GM12801 (cell line): ENCODE results near the gene CYTH2.

ENCODE experiments used
- TF ChIP-seq, protein P1 (sequence below): IDR thresholded peaks from one replicate; pipeline ENCODE4 v1.5.1; 2011; ENCODE audit warnings: control low read depth; ENCODE audit not compliant: insufficient read length; ENCODE audit errors: extremely low read depth

Gene CYTH2

DNA sequence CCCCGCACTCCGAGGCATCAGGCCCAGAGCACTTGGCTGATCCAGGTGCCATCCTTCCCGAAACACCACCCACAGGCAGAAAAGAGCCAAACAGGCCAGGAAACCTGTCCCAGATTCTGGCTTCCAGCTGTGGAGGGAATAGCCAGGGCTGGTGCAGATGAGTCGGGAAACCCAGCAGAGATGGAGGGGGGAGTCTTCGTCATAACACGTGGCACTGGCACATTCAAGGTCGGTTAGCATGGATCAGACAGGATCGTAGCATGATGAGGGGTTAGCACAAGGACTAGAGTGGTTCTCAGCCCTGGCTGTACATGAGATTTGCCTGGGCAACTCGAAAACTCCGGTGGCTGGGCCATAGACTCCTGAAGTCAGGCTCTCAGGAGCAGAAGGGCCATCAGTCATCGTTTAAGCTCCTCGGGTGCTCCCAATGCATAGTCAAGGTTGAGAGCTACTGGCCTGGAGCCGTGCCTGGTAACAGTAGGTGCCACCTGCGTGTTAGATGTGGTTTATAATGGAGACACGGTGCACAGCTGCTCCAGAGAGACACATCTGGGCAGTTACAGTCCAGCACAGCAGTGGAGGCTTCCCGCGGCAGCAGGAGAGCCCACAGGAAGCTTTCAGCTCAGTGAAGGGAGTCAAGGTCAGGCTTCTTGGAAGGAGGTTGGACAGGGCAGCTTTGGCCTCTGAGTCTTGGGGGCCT, 6.3 kb downstream of the CYTH2 start:
- TF ChIP-seq, protein P1, sequence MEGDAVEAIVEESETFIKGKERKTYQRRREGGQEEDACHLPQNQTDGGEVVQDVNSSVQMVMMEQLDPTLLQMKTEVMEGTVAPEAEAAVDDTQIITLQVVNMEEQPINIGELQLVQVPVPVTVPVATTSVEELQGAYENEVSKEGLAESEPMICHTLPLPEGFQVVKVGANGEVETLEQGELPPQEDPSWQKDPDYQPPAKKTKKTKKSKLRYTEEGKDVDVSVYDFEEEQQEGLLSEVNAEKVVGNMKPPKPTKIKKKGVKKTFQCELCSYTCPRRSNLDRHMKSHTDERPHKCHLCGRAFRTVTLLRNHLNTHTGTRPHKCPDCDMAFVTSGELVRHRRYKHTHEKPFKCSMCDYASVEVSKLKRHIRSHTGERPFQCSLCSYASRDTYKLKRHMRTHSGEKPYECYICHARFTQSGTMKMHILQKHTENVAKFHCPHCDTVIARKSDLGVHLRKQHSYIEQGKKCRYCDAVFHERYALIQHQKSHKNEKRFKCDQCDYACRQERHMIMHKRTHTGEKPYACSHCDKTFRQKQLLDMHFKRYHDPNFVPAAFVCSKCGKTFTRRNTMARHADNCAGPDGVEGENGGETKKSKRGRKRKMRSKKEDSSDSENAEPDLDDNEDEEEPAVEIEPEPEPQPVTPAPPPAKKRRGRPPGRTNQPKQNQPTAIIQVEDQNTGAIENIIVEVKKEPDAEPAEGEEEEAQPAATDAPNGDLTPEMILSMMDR = no peak

DNA sequence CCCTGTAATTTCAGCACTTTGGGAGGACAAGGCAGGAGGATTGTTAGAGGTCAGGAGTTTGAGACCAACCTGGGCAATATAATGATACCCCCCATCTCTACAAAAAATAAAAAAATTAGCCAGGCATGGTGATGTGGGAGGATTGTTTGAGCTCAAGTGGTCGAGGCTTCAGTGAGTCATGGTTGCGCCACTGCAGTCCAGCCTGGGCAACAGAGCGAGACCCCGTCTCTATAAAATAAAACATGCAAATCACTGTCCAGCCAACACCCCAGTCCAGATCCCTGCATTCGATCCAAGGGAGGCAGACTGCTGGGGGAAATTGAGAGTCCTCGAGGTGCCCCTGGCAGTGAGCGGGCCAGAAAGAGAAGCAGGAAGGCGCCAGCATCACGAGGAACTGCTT, 7.0 kb downstream of the CYTH2 start:
- TF ChIP-seq, protein P1 = no peak

DNA sequence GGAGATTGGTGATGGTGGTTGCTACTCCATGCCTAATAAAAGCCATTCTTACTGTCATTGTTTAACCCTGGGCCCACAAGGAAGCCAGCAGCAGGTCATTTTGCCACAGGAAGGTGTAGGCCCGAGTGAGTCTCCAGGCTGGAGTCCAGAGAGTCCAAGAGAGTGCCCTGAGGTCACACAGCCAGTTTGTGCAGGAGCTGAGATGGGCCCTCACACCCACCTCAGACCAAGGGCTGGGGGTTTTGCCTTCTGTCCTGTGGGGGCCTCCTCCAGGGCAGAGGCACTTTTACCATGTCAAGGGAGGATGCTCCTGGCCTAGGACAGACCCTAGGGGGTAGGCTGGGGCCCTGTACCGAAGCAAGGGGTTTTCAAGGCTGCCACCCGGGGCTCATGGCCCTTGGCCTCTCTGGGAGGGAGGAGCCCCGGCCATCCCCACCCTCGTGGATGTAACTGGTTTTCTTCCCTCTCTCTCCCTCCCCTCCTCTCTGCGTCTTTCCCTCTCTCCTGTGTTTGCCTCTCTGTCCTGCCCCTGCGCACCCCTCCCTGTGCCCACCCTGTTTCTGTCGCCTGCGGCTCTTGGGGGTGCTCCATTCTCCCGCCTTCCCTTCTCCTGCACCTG, 8.0 kb downstream of the CYTH2 start:
- TF ChIP-seq, protein P1 = no peak

DNA sequence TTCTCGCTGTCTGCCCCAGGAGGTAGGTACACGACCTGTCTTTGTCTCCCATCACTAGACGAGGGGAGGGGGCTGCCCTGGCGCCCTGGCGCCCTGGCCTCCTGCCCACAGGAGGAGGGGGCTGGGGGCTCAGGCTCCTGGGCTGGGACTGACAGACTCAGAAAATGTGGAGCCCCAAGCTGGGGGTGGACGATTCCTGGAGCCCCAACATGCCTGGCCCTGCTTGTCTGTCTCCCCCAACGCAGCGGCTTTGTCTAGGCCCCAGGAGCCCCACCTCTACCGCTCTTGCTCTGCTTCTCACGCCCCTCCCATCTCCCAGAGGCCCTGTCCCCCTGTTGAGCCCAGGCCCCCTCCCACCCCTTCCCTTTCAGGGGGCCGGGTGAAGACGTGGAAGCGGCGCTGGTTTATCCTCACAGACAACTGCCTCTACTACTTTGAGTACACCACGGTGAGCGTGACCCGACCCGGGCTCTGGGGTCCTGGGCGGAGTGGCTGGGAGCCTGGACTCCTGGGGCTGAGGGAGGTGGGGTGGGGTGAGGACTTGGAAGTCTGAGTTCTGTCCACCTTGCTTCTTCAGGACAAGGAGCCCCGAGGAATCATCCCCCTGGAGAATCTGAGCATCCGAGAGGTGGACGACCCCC, 8.6 kb downstream of the CYTH2 start:
- TF ChIP-seq, protein P1 = no peak

DNA sequence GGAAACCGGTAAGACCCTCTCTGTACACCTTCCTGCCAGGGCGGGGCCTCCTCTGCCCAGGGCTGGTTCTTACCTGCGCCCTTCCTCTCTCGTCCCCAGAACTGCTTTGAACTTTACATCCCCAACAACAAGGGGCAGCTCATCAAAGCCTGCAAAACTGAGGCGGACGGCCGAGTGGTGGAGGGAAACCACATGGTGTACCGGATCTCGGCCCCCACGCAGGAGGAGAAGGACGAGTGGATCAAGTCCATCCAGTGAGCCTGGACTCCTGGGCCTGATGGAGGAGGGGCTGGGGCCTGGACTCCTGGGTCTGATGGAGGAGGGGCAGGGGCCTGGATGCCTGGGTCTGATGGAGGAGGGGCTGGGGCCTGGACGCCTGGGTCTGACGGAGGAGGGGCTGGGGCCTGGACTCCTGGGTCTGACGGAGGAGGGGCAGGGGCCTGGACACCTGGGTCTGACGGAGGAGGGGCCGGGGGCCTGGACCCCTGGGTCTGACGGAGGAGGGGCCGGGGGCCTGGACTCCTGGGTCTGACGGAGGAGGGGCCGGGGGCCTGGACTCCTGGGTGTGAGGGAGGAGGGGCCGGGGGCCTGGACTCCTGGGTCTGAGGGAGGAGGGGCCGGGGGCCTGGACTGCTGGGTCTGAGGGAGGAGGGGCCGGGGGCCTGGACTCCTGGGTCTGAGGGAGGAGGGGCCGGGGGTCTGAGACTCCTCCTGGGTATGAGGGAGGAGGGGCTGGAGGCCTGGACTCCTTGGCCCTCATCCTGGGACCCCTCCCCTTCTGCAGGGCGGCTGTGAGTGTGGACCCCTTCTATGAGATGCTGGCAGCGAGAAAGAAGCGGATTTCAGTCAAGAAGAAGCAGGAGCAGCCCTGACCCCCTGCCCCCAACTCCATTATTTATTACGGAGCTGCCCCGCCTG, 9.4 kb downstream of the CYTH2 start:
- TF ChIP-seq, protein P1 = no peak

DNA sequence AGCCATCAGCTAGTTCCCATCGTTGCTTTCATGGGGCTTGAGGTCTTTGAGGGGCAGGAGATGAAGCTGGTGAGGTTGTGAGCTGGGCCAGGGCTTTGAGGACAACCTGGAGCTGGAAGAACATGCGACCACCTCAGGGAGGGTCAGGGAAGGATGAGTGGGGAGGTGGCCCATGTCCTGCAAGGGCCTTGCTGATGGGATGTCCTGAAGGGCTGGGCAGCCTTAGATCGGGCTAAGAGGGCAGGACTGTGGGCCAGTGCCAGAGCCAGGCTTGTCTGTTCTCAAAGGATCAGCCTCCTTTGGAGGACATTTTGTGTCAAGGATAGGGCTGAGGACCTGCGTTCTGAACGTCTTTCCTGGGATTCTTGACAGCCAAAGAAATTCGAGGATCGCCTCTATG, 10.5 kb downstream of the CYTH2 start:
- TF ChIP-seq, protein P1 = no peak

DNA sequence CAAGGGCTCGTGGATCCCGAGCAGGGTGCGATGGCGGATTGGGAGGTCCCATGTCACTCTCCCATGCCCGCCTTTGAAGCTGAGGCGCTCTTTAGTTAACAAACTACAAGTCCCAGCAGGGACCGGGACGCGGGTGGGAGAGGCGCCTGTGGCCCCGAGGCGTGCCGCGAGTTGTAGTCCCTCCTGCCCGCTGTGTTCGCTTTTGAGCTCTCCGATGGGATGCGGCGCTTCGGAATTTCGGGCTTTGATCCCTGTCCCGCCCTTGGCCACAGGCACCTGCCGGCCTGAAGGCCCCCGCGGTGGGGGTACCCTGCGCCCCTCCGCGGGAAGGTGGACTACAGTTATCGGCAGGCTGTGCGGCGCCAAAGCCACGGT, 11.0 kb downstream of the CYTH2 start:
- TF ChIP-seq, protein P1 = no peak
